Activated effector memory CD4-positive, alpha-beta T cell treated with anti-CD3 and anti-CD28 coated beads, Interleukin-2, amount 50 U/mL, for 16 hours (primary cell): ENCODE results near the gene THSD4.

Experiments
- DNase-seq: peaks from one replicate; pipeline ENCODE4 v3.0.0-alpha.2; 2020

THSD4 gene

GRCh38 chr15:71781965-71782265 lies 666.6 kb downstream of the THSD4 start:
- no peak for DNase-seq

- no peak for DNase-seq
Observed at GRCh38 chr15:71782422-71783165, 667.3 kb downstream of the THSD4 start.

GRCh38 chr15:71784719-71785118 lies 669.4 kb downstream of the THSD4 start:
- DNase-seq, result peak; percentile 65

GRCh38 chr15:71785996-71786395 lies 670.7 kb downstream of the THSD4 start:
- no peak for DNase-seq

GRCh38 chr15:71786673-71787072 lies 671.4 kb downstream of the THSD4 start:
- DNase-seq, result no peak

- DNase-seq, result no peak
Observed at GRCh38 chr15:71788646-71789579, 673.6 kb downstream of the THSD4 start.

- DNase-seq, result no peak
Observed at GRCh38 chr15:71789616-71790015, 674.3 kb downstream of the THSD4 start.

GRCh38 chr15:71790081-71790480 lies 674.8 kb downstream of the THSD4 start:
- DNase-seq, result no peak

- DNase-seq, result no peak
Observed at GRCh38 chr15:71791975-71792374, 676.7 kb downstream of the THSD4 start.

- DNase-seq, result no peak
Observed at GRCh38 chr15:71792521-71792920, 677.2 kb downstream of the THSD4 start.

GRCh38 chr15:71798641-71799040 lies 683.4 kb downstream of the THSD4 start:
- no peak for DNase-seq

- no peak for DNase-seq
Observed at GRCh38 chr15:71800190-71800589, 684.9 kb downstream of the THSD4 start.

- no peak for DNase-seq
Observed at GRCh38 chr15:71800835-71801745, 685.8 kb downstream of the THSD4 start.

- no peak for DNase-seq
Observed at GRCh38 chr15:71801935-71802655, 686.8 kb downstream of the THSD4 start.

- no peak for DNase-seq
Observed at GRCh38 chr15:71802770-71803169, 687.5 kb downstream of the THSD4 start.

- no peak for DNase-seq
Observed at GRCh38 chr15:71804226-71804625, 689.0 kb downstream of the THSD4 start.

- DNase-seq, result no peak
Observed at GRCh38 chr15:71804695-71805470, 689.6 kb downstream of the THSD4 start.

- DNase-seq, result no peak
Observed at GRCh38 chr15:71806452-71806931, 691.2 kb downstream of the THSD4 start.

GRCh38 chr15:71807125-71807629 lies 691.9 kb downstream of the THSD4 start:
- DNase-seq, result no peak

- DNase-seq, result no peak
Observed at GRCh38 chr15:71807691-71808091, 692.4 kb downstream of the THSD4 start.
